Inflammatory macrophage treated with lipopolysaccharide for 1 hour (primary cell): Measurements from ENCODE around the gene IGF2BP3.
"Not testable (repeated sequence)": the region's sequence is repeated elsewhere in the genome, so short reads cannot be mapped to it uniquely, and the experiment has no call there.

Experiments used
- DNase-seq, 2 donors: peaks; one replicate each; pipeline ENCODE4 v3.0.0-alpha.2; 2020 to 2022

The IGF2BP3 gene

GRCh38 chr7:23470330-23471105, at the start of gene IGF2BP3:
TSS of gene IGF2BP3 (minus strand) at chr7:23470491. CDS start at chr7:23470110, 381 bp downstream.
- DNase-seq = peak; percentile 35 to 55

- no peak for DNase-seq
Observed at GRCh38 chr7:23514755-23515154, 44.5 kb upstream of the IGF2BP3 start.

- not testable (repeated sequence) for DNase-seq
Observed at GRCh38 chr7:23513746-23514145, 43.5 kb upstream of the IGF2BP3 start.

DNA sequence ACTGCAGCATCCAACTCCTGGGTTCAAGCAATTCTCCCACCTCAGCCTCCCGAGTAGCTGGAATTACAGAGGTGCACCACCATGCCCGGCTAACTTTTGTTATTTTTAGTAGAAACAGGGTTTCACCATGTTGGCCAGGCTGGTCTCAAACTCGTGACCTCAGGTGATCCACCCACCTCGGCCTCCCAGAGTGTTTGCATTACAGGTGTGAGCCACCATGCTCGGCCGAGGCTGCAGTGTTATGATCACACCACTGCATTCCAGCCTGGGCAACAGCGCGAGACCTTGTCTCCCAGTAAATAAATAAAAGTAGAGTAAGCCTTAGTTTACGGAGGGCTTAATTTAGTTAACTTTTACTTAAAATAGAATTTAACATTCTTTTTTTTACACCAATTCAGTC, 23.7 kb upstream of the IGF2BP3 start:
- no peak for DNase-seq

- no peak for DNase-seq
Observed at GRCh38 chr7:23491502-23491901, 21.2 kb upstream of the IGF2BP3 start.

DNA sequence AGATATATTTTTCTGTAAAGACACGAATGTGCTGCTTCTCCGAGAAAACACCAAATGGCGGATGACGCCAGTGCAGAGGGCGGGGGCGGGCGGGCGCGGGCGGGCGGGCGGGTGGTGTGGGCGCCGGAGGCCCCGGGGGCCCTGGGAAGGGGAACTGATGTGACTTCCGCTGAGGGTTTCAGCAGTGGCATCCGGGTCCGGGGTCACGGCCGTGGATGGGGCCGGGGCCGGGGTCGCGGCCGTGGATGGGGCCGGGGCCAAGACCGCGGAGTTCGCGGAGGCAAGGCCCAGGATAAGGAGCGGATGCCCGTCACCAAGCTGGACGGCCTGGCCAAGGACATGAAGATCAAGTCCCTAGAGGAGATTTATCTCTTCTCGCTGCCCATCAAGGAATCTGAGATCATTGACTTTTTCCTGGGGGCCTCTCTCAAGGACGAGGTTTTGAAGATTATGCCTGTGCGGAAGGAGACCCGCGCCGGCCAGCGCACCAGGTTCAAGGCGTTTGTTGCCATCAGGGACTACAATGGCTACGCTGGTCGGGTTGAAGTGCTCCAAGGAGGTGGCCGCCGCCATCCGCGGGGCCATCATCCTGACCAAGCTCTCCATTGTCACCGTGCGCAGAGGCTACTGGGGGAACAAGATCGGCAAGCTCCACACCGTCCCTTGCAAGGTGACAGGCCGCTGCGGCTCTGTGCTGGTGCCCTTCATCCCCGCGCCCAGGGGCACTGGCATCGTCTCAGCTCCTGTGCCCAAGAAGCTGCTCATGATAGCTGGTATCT, 20.3 kb upstream of the IGF2BP3 start:
- DNase-seq = no peak

GRCh38 chr7:23488714-23489113, 18.4 kb upstream of the IGF2BP3 start:
- not testable (repeated sequence) for DNase-seq

DNA sequence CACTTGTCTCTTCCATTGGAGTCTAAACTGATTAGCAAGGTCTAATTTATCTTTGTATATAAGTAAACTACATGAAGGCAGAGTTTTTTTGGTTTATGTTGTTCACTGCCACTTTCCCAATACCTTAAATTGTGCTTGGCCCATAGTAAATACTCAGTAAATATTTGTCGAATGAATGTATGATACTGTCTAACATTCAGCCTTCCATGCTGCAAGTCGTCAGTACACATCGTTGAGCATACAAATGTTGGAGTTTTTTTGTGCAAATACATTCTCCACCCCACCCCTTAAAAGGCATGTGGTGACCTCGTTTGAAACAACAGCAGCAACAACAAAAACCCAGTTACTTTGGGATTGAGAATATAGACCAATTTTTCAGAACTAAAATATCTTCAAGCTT, 17.4 kb upstream of the IGF2BP3 start:
- DNase-seq = no peak

DNA sequence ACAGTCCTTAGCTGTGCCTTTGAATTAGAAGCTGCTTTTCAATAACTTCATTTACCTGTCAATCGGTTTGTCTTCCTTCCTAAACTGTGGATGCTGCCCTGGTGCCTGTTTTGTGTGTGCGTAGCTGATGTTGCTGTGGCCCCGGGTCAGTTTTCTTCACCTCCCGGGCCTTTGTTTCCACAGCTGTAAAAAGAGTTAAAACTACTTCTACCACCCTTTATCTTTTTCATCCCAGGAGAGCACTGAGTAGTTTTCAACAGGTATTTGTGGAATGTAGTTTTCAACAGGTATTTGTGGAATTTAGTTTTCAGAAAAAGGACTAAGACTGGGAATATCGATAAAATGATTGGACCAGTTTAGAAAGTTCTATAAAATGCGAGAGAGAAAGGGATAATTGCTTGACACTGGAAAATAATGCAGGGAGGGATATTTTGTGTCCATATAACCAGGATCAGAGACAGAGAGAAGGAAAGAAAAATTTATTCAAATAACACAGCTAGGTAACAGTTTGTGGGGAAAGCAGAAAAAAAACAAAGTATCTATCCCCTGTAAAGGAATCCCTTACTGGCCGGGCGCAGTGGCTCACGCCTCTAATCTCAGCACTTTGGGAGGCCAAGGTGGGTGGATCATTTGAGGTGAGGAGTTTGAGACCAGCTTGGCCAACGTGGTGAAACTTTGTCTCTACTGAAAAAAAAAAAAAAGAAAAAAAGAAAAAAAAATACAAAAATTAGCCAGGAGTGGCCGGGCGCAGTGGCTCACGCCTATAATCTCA, 15.9 kb upstream of the IGF2BP3 start:
- DNase-seq = no peak

DNA sequence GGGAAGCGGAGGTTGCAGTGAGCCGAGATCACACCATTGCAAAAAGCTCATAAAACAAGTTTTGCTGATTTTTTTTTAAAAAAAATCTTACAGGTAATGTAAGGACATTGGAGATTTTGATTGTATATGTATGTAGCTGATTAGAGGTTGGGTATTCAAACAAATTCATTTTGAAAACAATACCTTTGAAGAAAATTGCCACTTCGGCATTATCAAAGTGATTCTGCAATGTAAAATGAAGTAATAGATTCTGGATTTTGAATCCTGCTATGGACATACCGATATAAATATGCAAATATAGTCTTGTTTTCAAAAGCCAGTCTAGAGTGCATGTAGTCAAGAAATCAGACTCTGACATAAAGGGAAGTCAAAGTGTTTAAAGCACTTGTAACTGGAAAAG, 12.4 kb upstream of the IGF2BP3 start:
- DNase-seq = no peak

- DNase-seq = no peak
Observed at GRCh38 chr7:23477962-23478866, 7.9 kb upstream of the IGF2BP3 start.

GRCh38 chr7:23477157-23477499, 6.8 kb upstream of the IGF2BP3 start:
- DNase-seq = no peak

GRCh38 chr7:23476286-23477156, 6.2 kb upstream of the IGF2BP3 start:
- no peak for DNase-seq

- no peak for DNase-seq
Observed at GRCh38 chr7:23475576-23475839, 5.2 kb upstream of the IGF2BP3 start.

DNA sequence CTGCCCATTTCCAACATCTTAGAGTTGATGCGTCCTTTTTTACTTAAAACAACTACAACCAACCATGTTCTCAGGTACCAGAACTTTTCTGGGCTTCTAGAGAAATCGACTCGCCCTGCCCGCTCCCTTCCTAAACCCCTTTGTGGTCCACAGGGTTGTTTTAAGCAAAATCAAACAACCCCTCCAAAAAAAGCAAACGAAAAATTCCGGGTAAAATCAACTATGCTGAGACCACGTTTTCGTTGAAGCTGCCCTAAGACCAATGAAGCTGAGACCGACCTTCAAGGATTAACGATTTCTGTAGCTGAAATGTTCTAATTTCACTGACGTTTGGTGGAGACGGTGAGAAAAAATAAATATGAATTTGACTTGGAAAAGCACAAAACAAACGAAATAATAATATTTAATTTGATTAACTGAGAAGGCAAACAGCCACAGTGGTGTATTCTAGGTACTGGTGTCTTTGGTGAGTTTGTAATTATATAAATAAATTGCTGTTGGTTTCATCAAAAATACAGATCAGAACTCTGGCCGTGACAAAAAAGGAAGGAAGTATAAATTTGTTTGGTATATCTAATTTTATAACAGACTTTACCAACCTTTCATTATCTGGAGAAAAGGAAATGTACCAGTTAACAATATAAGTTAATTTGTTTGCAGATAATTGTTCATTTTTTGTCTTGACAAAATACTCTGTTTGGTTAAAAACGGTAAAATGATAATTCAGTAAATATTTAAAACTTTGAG, 4.7 kb upstream of the IGF2BP3 start:
- DNase-seq = no peak

GRCh38 chr7:23474094-23474828, 4.0 kb upstream of the IGF2BP3 start:
- peak; percentile 85 to 91 for DNase-seq

DNA sequence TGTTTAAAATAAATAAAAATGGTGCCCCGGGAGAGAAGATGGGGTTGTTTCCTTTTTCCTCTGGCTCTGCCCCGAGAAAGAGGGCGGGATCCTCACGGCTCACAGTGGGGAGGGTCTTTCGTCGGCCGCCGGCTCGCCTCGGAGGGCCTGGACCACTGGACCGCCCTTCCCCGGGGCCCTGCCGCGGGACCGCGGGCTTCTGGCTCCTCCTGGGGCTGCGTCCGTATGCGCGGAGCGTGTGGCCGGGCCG, 3.5 kb upstream of the IGF2BP3 start:
- no peak for DNase-seq

DNA sequence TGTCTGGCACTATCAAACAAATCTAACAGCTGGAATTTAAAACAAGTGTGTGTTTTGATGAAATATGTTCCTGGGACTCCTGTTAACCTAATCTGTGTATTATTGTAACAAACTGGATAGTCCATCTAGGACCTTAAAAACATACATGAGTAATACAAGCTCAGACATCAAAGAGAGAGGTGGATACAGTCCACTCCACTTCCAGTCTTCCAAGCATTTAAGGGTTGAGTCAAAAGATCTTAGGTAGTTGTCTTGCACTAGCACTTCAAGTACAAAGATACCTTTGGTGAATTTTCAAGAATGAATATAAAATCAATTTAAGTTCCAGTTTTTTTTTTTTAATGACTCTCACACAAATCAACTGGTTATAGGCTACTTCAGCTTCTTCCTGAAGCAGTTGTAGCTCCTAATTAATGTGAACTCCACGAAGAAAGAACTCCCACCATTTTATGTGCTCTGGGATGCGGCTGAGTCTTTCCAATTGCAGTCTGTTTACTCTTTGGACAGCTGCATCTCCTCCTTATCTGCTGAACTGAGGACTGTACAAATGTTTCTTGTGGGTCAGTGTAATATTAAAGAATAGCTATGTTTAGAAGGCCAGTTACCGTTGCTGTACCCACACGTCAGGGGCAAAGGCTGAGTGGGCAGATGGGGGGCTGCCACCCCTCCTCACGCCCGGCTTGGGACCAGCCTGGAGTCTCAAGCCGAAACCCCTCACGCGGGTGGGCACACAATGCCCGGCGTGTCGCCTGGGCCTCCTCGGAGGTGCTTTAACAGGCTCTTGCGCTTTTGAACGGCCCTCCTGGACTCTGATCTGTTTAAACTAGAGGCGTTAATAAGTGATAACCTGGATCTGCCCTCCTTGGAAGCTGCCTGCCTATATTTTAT, 2.9 kb upstream of the IGF2BP3 start:
- no peak for DNase-seq

GRCh38 chr7:23472556-23472955, 2.3 kb upstream of the IGF2BP3 start:
- no peak for DNase-seq

DNA sequence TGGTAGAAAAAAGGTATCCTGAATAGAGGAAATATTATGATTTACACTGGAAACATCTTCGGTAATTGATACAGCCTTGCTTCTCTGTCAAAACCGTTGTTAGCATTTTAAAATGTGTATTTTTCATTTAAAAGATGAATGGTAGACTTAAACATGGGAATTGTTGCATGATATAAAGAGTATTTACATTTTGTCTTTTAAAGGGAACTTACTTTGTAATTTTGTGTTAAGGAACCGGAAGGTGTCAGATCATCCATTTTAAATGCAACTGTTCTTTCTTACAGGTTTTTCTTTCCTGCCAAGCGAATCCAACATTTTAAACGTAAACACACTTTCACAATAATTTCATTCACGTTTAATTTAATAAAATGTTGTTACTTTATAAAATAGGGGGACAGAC, 1.8 kb upstream of the IGF2BP3 start:
- no peak for DNase-seq
